ENCODE results near the gene EPHA8.

Gene EPHA8

GRCh38 chr1:22563671-22564602 is 648 bp downstream of the EPHA8 start:
- no peak for DNase-seq (ENCODE audit: low read depth in 1 of 2, low spot score in 1 of 2)

- no peak for DNase-seq (ENCODE audit: low read depth in 1 of 2, low spot score in 1 of 2)
These were observed 2.9 kb downstream of the EPHA8 start for GRCh38 chr1:22566161-22566560.

- DNase-seq (ENCODE audit: low read depth in 1 of 2, low spot score in 1 of 2), result no peak
These were observed 3.9 kb downstream of the EPHA8 start for GRCh38 chr1:22567197-22567596.

- DNase-seq (ENCODE audit: low read depth in 1 of 2, low spot score in 1 of 2), result no peak
These were observed 4.7 kb downstream of the EPHA8 start for GRCh38 chr1:22567994-22568393.

- DNase-seq (ENCODE audit: low read depth in 1 of 2, low spot score in 1 of 2), result no peak
These were observed 6.0 kb downstream of the EPHA8 start for GRCh38 chr1:22569269-22569668.

GRCh38 chr1:22570140-22570909 is 7.0 kb downstream of the EPHA8 start:
- DNase-seq (ENCODE audit: low read depth in 1 of 2, low spot score in 1 of 2), result no peak

- DNase-seq (ENCODE audit: low read depth in 1 of 2, low spot score in 1 of 2), result no peak
These were observed 9.5 kb downstream of the EPHA8 start for GRCh38 chr1:22572818-22573217.

- no peak for DNase-seq (ENCODE audit: low read depth in 1 of 2, low spot score in 1 of 2)
These were observed 9.9 kb downstream of the EPHA8 start for GRCh38 chr1:22573237-22573636.

GRCh38 chr1:22575532-22576149 is 12.4 kb downstream of the EPHA8 start:
- no peak for DNase-seq (ENCODE audit: low read depth in 1 of 2, low spot score in 1 of 2)

GRCh38 chr1:22576150-22576544 is 12.9 kb downstream of the EPHA8 start:
- no peak for DNase-seq (ENCODE audit: low read depth in 1 of 2, low spot score in 1 of 2)

GRCh38 chr1:22576617-22577016 is 13.3 kb downstream of the EPHA8 start:
- no peak for DNase-seq (ENCODE audit: low read depth in 1 of 2, low spot score in 1 of 2)

GRCh38 chr1:22578732-22579361 is 15.6 kb downstream of the EPHA8 start:
- no peak for DNase-seq (ENCODE audit: low read depth in 1 of 2, low spot score in 1 of 2)

- no peak for DNase-seq (ENCODE audit: low read depth in 1 of 2, low spot score in 1 of 2)
These were observed 16.4 kb downstream of the EPHA8 start for GRCh38 chr1:22579541-22580155.

- DNase-seq (ENCODE audit: low read depth in 1 of 2, low spot score in 1 of 2), result no peak
These were observed 19.7 kb downstream of the EPHA8 start for GRCh38 chr1:22582661-22583635.

GRCh38 chr1:22584001-22584562 is 20.8 kb downstream of the EPHA8 start:
- DNase-seq (ENCODE audit: low read depth in 1 of 2, low spot score in 1 of 2), result no peak

GRCh38 chr1:22584970-22585369 is 21.7 kb downstream of the EPHA8 start:
- no peak for DNase-seq (ENCODE audit: low read depth in 1 of 2, low spot score in 1 of 2)

GRCh38 chr1:22585471-22585870 is 22.2 kb downstream of the EPHA8 start:
- DNase-seq (ENCODE audit: low read depth in 1 of 2, low spot score in 1 of 2), result no peak

GRCh38 chr1:22586356-22587130 is 23.3 kb downstream of the EPHA8 start:
- DNase-seq (ENCODE audit: low read depth in 1 of 2, low spot score in 1 of 2), result no peak

GRCh38 chr1:22587247-22587646 is 24.0 kb downstream of the EPHA8 start:
- DNase-seq (ENCODE audit: low read depth in 1 of 2, low spot score in 1 of 2), result no peak

All from activated CD4-positive, alpha-beta T cell treated with anti-CD3 and anti-CD28 coated beads, Interleukin-2, amount 50 U/mL, for 24 hours (primary cell).